Thoracic aorta (tissue), 2 donors: ENCODE measurements around the gene SLC24A3. TPM values are rescaled to one million over a fixed set of nuclear protein-coding genes. Genes with fewer than 3 reads are reported as not detected.

ENCODE experiments used
- ATAC-seq: fragments of 150-250 bp; one replicate; pipeline ENCODE4 v1.8.0; 2017; ENCODE audit warnings: low read depth; ENCODE audit not compliant: insufficient number of reproducible peaks, low FRiP score
- DNase-seq: peaks from one replicate; pipeline ENCODE4 v3.0.0-alpha.2; 2020; ENCODE audit warnings: low spot score
- H3K27ac ChIP-seq, 2 donors: fragments of 200-600 bp; sonication (generic); 1 replicate in 1 of 2; 2 replicates in 1 of 2; pipeline ENCODE4 v1.5.1; 2016; ENCODE audit warnings: mild to moderate bottlenecking in 2 of 2, moderate library complexity in 2 of 2
- H3K27me3 ChIP-seq: fragments of 200-600 bp; sonication (generic); replicated peaks from 2 replicates; pipeline ENCODE4 v1.6.0; 2016; ENCODE audit warnings: mild to moderate bottlenecking; ENCODE audit not compliant: insufficient read depth
- H3K36me3 ChIP-seq: fragments of 200-600 bp; sonication (generic); one replicate; pipeline ENCODE4 v1.5.1; 2016
- H3K4me1 ChIP-seq, 2 donors: fragments of 200-600 bp; sonication (generic); 1 replicate in 1 of 2; 2 replicates in 1 of 2; pipeline versions ENCODE4 v1.5.1 to v1.6.0; 2016; ENCODE audit warnings: low read depth in 2 of 2, mild to moderate bottlenecking in 1 of 2; ENCODE audit not compliant: control insufficient read depth in 1 of 2
- H3K4me3 ChIP-seq: fragments of 200-600 bp; sonication (generic); 2 replicates; pipeline ENCODE4 v1.5.1; 2016; ENCODE audit warnings: mild to moderate bottlenecking
- H3K9me3 ChIP-seq: fragments of 200-600 bp; sonication (generic); 2 replicates; pipeline ENCODE4 v1.5.1; 2016
- total RNA-seq, 2 donors: library from RNA; depleted of rRNA; stranded (reverse); fragments of >200 nt; gene quantifications; one replicate each; pipeline versions ENCODE4 v1.1.0 to v1.2.3, GENCODE V29; 2016
- TF ChIP-seq, protein P1 (sequence below): fragments of 200-600 bp; sonication (generic); IDR thresholded peaks from one replicate; pipeline ENCODE4 v1.5.1; 2019; ENCODE audit warnings: antibody characterized with exemption

SLC24A3 gene
- total RNA-seq, 2 donors from 2014 or later, result 8.3 to 31.4 TPM

DNA sequence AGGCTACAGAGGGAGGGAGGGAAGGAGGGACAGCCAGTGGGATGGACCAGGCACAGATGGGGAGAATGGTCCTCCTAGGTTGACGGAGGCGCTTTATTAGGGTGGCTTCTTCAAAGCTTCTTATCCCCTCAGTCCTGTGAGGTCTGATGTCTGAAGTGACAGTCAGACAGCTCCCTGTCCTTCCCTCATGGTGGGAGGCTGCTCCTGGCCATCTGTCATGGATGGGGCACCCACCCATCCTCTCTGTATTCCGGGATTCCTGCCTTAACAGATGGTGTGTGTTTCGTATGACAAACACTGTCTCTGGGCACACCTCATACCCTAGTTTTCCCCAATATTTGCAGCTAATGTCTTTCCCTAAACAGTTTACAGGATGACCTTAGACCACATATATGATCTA, 553.5 kb downstream of the SLC24A3 start:
- no peak for DNase-seq
- no peaks in the 10 kb centered on the region for H3K9me3 ChIP-seq
- peaks cover 0 to 3% of the 10 kb centered on the region in 2 donors for H3K4me1 ChIP-seq
- no peak for ATAC-seq
- H3K27me3 ChIP-seq, result no peaks in the 10 kb centered on the region
- no peak overlapping the region for H3K27ac ChIP-seq
- H3K4me3 ChIP-seq, result no peak overlapping the region
- no peaks in the 10 kb centered on the region for H3K36me3 ChIP-seq
- TF ChIP-seq, protein P1, sequence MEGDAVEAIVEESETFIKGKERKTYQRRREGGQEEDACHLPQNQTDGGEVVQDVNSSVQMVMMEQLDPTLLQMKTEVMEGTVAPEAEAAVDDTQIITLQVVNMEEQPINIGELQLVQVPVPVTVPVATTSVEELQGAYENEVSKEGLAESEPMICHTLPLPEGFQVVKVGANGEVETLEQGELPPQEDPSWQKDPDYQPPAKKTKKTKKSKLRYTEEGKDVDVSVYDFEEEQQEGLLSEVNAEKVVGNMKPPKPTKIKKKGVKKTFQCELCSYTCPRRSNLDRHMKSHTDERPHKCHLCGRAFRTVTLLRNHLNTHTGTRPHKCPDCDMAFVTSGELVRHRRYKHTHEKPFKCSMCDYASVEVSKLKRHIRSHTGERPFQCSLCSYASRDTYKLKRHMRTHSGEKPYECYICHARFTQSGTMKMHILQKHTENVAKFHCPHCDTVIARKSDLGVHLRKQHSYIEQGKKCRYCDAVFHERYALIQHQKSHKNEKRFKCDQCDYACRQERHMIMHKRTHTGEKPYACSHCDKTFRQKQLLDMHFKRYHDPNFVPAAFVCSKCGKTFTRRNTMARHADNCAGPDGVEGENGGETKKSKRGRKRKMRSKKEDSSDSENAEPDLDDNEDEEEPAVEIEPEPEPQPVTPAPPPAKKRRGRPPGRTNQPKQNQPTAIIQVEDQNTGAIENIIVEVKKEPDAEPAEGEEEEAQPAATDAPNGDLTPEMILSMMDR, result no peak

- Histone ChIP-seq H3K4me1 (no peaks in the 10 kb centered on the region), H3K27me3 (no peaks in the 10 kb centered on the region), H3K4me3 (no peak overlapping the region), H3K27ac (no peak overlapping the region), H3K36me3 (no peaks in the 10 kb centered on the region), H3K9me3 (no peaks in the 10 kb centered on the region)
- DNase-seq (no peak), ATAC-seq (no peak)
- TF ChIP-seq, protein P1, result no peak
Observed at GRCh38 chr20:19767070-19767469, 554.6 kb downstream of the SLC24A3 start.

- no peaks in the 10 kb centered on the region for H3K4me1 ChIP-seq
- no peak for ATAC-seq
- H3K9me3 ChIP-seq, result no peaks in the 10 kb centered on the region
- H3K27me3 ChIP-seq, result no peaks in the 10 kb centered on the region
- H3K27ac ChIP-seq, result no peak overlapping the region
- no peak for DNase-seq
- no peaks in the 10 kb centered on the region for H3K36me3 ChIP-seq
- no peak overlapping the region for H3K4me3 ChIP-seq
- TF ChIP-seq, protein P1, result no peak
Observed at GRCh38 chr20:19768325-19768842, 555.9 kb downstream of the SLC24A3 start.

GRCh38 chr20:19769507-19769906, 557.1 kb downstream of the SLC24A3 start:
- no peak for ATAC-seq
- H3K36me3 ChIP-seq, result no peaks in the 10 kb centered on the region
- H3K27me3 ChIP-seq, result no peaks in the 10 kb centered on the region
- no peaks in the 10 kb centered on the region for H3K4me1 ChIP-seq
- H3K9me3 ChIP-seq, result no peaks in the 10 kb centered on the region
- no peak overlapping the region for H3K27ac ChIP-seq
- no peak for DNase-seq
- H3K4me3 ChIP-seq, result no peak overlapping the region
- TF ChIP-seq, protein P1, result no peak

DNA sequence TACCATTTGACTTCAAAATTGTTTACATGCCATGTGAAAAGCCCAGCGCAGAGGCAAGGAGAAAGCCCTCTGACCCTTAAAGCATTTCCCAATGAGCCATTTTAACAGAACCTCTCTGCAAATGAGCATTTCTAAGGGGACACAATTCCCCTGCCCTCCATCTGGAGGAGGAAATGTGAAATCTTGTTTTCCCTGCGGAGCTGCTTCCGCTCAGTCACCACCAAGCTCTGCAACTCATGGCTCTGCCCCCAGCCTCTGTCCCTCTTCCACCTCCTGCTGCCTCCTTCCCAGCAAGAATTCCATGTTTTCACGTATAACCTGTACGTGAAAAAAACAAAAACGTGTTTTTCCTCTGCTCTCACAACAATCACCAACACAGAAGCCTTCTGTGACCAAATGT, 557.9 kb downstream of the SLC24A3 start:
- TF ChIP-seq, protein P1, result no peak
- ATAC-seq (no peak), DNase-seq (no peak)
- Histone ChIP-seq H3K4me3 (no peak overlapping the region), H3K36me3 (no peaks in the 10 kb centered on the region), H3K4me1 (peaks cover 0 to 6% of the 10 kb centered on the region in 2 donors), H3K27ac (no peak overlapping the region), H3K27me3 (no peaks in the 10 kb centered on the region), H3K9me3 (no peaks in the 10 kb centered on the region)
